ENCODE results near the gene CCDC24.

CCDC24 gene

DNA sequence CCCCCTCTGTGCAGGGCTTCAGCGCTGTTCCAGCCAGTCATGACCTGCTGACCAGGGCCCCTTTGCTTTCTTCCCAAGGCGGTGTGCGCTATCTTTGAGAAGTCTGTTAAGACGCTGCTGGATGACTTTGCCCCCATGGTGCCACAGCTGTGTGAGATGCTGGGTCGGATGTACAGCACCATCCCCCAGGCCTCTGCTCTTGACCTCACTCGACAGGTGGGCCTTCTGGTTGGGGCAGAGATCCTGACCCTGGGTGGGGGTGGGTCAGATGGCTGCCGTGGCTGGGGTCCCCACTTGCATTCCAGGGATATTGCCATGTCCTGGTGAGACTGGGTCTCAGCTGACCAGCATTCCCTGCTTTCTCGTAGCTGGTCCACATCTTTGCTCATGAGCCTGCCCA lies 30.6 kb upstream of the CCDC24 start:
- no peak overlapping the region for H3K4me3 ChIP-seq (replicated peaks; ENCODE audit: low read depth, low read length)
- DNase-seq (ENCODE audit: extremely low read depth, insufficient read length) = no peak
- peaks cover 17% of the 10 kb centered on the region for H3K36me3 ChIP-seq (ENCODE audit: control insufficient read depth, insufficient read depth, low read length)
- no peaks in the 10 kb centered on the region for H3K27me3 ChIP-seq (replicated peaks; ENCODE audit: control insufficient read depth, insufficient read depth, low read length)
- TF ChIP-seq, protein P1, sequence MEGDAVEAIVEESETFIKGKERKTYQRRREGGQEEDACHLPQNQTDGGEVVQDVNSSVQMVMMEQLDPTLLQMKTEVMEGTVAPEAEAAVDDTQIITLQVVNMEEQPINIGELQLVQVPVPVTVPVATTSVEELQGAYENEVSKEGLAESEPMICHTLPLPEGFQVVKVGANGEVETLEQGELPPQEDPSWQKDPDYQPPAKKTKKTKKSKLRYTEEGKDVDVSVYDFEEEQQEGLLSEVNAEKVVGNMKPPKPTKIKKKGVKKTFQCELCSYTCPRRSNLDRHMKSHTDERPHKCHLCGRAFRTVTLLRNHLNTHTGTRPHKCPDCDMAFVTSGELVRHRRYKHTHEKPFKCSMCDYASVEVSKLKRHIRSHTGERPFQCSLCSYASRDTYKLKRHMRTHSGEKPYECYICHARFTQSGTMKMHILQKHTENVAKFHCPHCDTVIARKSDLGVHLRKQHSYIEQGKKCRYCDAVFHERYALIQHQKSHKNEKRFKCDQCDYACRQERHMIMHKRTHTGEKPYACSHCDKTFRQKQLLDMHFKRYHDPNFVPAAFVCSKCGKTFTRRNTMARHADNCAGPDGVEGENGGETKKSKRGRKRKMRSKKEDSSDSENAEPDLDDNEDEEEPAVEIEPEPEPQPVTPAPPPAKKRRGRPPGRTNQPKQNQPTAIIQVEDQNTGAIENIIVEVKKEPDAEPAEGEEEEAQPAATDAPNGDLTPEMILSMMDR (IDR thresholded peaks at IDR 0.05; ENCODE audit: insufficient read depth, low read length, poor library complexity, severe bottlenecking) = no peak

DNA sequence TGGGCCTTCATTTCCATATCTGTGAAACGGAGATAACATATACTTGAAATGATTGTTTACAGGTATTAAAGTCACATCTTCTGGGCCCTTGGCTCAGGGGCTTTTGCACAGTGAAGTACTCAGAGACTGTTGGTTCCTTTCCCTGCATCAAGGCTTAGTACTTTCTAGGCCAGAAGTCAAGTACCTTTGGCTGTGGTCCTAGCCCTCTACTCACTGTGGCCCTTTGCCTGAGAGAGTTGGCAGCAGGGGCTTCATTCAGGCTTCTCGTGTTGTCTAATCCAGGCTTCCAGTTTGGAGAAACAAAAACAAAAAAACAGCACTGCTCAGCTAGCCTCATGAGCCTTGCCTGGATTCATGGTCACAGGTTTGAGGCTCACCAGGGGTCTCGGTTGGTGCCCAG lies 29.7 kb upstream of the CCDC24 start:
- no peaks in the 10 kb centered on the region for H3K27me3 ChIP-seq (replicated peaks; ENCODE audit: control insufficient read depth, insufficient read depth, low read length)
- peaks cover 18% of the 10 kb centered on the region for H3K36me3 ChIP-seq (ENCODE audit: control insufficient read depth, insufficient read depth, low read length)
- no peak overlapping the region for H3K4me3 ChIP-seq (replicated peaks; ENCODE audit: low read depth, low read length)
- no peak for DNase-seq (ENCODE audit: extremely low read depth, insufficient read length)
- TF ChIP-seq, protein P1 (IDR thresholded peaks at IDR 0.05; ENCODE audit: insufficient read depth, low read length, poor library complexity, severe bottlenecking) = no peak

DNA sequence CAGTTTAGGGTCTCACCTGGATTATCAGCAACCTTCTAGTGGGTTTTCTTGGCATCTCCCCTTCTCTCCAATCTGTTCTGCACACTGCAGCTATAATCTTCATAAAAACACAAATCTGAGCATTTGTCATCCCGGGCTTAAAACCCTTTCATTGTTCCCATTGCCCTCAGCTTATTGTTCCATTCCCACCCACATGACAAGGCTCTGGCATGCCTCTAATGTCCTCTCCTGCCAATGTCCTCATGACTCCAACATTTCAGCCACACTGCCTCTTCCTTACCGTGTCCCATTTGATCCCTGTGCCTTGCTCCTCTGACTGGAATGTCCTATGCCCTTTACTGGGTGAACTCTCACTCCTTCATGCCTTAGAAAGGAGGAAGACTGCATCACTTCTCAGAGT lies 29.1 kb upstream of the CCDC24 start:
- H3K36me3 ChIP-seq (ENCODE audit: control insufficient read depth, insufficient read depth, low read length) = peaks cover 20% of the 10 kb centered on the region
- no peak overlapping the region for H3K4me3 ChIP-seq (replicated peaks; ENCODE audit: low read depth, low read length)
- TF ChIP-seq, protein P1 (IDR thresholded peaks at IDR 0.05; ENCODE audit: insufficient read depth, low read length, poor library complexity, severe bottlenecking) = no peak
- no peaks in the 10 kb centered on the region for H3K27me3 ChIP-seq (replicated peaks; ENCODE audit: control insufficient read depth, insufficient read depth, low read length)
- no peak for DNase-seq (ENCODE audit: extremely low read depth, insufficient read length)

DNA sequence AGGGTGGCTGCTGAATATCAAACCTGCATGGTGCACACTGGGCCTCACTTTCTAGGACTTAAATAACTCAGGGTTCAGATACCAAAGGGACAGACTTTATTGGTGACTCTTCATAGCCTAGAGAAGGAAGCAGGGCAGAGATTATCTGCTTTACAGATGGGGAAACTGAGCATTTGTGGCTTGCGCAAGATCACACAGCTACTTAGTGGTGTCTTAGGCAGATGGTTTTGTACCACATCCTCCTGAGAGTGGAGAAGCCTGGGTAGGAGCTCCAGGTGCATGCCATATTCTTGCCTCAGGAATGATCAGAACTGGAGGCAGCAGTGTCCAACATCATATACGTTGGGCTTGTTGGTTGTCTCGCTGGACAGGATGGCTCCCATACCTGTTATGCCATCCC lies 28.4 kb upstream of the CCDC24 start:
- H3K27me3 ChIP-seq (replicated peaks; ENCODE audit: control insufficient read depth, insufficient read depth, low read length) = no peaks in the 10 kb centered on the region

DNA sequence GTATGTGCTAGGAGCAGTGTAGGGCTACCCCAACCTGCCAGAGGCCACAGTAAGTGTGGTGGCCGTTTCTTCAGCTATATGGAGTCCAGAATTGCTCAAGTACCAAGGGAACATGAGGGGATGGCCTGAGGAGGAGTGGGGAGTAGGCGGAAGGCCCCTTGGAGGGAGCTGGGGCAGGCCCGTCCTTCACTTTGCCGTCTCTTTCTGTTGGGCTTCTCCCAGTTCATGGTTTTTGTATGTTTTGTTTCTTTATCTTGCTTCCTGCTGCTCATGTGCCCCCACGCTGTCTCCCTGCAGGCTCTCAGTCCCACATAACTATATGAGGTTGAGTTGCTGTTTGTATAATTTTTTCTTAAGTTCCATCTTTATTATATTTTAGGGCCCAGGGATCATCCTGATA lies 27.5 kb upstream of the CCDC24 start:
- DNase-seq (ENCODE audit: extremely low read depth, insufficient read length) = no peak
- TF ChIP-seq, protein P1 (IDR thresholded peaks at IDR 0.05; ENCODE audit: insufficient read depth, low read length, poor library complexity, severe bottlenecking) = no peak
- peaks cover 20% of the 10 kb centered on the region for H3K36me3 ChIP-seq (ENCODE audit: control insufficient read depth, insufficient read depth, low read length)

More for the DNA sequence above, 28.4 kb upstream of the CCDC24 start:
- Histone ChIP-seq H3K4me3 (replicated peaks; ENCODE audit: low read depth, low read length) (no peak overlapping the region), H3K36me3 (ENCODE audit: control insufficient read depth, insufficient read depth, low read length) (peaks cover 20% of the 10 kb centered on the region)
- DNase-seq (ENCODE audit: extremely low read depth, insufficient read length) = no peak
- TF ChIP-seq, protein P1 (IDR thresholded peaks at IDR 0.05; ENCODE audit: insufficient read depth, low read length, poor library complexity, severe bottlenecking) = no peak

DNA sequence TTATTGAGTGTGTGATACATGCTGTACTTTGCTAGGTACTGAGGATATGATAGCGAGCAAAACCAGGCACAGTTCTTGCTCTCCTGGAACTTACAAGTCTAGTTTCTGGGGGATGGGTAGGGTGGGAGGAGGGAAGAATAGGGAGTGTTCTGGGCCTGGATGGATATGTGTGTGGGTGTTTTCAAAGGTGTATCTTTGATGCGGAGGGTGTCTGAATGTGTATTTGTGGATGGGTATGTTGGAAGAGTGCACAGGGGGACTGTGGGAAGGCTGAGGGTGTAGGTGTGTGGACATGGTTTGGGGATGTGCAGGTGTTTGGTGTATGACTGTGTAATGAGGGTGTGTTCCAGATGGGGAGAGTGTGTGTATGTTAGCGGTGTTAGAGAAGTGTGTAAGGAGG lies 26.1 kb upstream of the CCDC24 start:
- H3K27me3 ChIP-seq (replicated peaks; ENCODE audit: control insufficient read depth, insufficient read depth, low read length) = no peaks in the 10 kb centered on the region
- TF ChIP-seq, protein P1 (IDR thresholded peaks at IDR 0.05; ENCODE audit: insufficient read depth, low read length, poor library complexity, severe bottlenecking) = no peak
- no peak for DNase-seq (ENCODE audit: extremely low read depth, insufficient read length)
- peaks cover 20% of the 10 kb centered on the region for H3K36me3 ChIP-seq (ENCODE audit: control insufficient read depth, insufficient read depth, low read length)
- H3K4me3 ChIP-seq (replicated peaks; ENCODE audit: low read depth, low read length) = no peak overlapping the region

More for the DNA sequence above, 27.5 kb upstream of the CCDC24 start:
- no peaks in the 10 kb centered on the region for H3K27me3 ChIP-seq (replicated peaks; ENCODE audit: control insufficient read depth, insufficient read depth, low read length)
- H3K4me3 ChIP-seq (replicated peaks; ENCODE audit: low read depth, low read length) = no peak overlapping the region

All from GM06990 (cell line).